ENCODE measurements around the gene STAC3.

STAC3 gene

DNA sequence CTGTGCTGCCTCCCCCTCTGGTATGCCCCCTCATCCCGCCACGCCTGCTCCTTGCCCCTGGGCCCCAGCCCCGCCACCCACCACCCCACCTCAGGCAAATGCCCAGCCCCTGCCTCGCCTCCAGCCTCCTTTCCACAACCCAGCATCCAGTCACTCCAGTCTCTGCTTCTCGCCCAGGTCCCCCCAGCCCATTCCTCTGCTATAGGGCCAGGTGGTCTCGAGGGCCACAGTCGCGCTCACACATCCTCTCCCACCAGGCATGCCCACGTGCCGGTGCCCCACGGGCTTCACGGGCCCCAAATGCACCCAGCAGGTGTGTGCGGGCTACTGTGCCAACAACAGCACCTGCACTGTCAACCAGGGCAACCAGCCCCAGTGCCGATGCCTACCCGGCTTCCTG is 40.5 kb downstream of the STAC3 start:
- no peak for DNase-seq

DNA sequence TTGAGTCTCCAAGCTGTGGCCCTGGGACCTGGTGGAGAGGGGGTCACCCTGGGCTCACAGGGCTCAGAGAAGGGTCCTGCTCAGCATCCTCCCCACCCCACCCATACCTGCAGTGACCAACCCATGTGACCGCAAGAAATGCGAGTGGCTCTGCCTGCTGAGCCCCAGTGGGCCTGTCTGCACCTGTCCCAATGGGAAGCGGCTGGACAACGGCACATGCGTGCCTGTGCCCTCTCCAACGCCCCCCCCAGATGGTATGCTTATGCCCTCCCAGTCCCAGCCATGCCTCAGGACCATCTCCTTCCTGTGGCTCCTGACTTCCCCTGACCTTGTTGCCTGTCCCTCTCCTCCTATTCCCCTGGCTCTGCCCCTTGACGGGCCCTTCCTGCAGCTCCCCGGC is 41.1 kb downstream of the STAC3 start:
- no peak for DNase-seq

DNA sequence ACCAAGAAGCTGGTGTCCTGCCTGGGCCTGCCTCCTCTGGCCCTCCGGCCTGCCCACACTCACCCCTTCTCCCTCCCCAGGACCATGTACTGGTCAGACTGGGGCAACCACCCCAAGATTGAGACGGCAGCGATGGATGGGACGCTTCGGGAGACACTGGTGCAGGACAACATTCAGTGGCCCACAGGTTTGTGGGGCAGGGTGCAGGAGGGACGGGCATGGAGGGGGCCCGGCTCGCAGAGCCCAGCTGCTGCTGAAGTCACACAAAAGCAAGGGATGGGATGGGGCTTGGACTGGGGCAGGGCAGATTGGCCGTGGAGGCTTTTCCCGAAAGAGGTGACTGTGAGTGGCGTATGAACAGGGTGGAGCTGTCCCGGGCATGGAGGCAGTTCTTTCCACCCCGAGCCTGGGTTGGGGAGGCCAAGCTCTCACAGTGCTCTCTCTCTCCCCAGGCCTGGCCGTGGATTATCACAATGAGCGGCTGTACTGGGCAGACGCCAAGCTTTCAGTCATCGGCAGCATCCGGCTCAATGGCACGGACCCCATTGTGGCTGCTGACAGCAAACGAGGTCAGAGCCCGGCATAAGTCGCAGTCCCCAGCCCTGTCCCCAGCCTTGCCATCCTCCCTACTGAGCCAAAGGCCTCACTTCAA is 42.2 kb downstream of the STAC3 start:
- no peak for DNase-seq

DNA sequence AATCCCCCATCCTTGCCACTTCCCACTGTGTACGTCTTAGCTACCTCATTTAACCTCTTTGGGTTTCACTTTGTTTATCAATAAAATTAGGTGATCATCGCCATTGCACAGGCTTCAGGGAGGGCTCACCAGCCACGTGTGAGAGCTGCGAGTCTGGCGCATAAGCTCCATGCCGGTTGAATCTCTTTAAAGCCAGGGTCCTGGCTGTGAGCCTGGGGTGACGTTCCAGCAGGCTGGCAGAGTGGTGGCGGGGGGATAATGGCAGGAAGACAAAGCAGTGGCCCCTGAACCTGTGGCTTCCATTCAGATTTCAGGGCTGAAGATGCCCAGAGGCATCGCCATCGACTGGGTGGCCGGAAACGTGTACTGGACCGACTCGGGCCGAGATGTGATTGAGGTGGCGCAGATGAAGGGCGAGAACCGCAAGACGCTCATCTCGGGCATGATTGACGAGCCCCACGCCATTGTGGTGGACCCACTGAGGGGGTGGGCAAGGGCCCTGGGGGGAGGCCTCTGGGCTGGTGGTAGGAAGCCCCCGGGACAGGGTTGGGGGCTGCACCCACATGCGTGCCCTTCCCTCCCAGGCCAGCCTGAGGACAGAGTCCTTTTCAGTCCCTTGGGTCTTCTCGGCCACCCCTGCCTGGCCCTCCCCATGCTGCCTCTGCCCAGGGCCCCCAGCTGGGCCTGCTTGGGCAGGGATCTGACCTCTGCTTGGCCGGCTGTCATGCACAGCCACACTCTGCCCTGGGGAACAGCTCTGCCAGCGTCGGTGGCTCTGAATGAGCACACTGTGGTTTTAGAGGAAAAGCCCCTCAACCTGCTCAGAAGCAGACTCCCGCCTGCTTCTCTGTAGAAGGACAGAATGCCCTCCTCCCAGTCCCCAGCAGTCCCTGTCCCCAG is 43.0 kb downstream of the STAC3 start:
- DNase-seq, result no peak

DNA sequence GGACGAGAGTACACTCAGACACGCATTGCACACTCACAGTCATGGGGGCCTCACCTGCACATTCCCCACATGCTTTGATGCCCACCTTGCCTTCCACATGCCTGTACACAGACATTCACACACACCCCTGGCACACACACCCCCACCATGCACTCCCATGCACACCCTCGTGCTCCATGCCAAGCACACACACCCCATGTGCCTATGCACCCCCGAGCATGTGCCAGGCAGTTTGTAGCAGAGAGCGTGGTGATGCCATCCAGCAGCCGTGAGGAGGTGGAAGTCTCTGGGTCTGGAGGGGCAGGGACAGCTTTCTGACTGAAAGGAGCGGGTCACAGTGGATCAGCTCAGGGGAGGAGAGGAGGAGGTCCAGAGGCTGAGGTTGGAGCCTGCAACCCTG is 45.1 kb downstream of the STAC3 start:
- DNase-seq, result no peak

DNA sequence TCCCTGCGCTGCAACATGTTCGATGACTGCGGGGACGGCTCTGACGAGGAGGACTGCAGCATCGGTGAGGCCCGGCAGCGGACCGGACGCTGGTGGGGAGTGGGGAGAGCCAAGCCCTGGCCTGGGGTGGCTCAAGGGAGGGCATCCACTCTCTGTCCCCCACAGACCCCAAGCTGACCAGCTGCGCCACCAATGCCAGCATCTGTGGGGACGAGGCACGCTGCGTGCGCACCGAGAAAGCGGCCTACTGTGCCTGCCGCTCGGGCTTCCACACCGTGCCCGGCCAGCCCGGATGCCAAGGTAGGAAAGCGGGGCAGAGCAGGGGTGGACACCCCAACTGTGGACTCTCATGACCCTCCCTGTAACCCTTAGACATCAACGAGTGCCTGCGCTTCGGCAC is 45.8 kb downstream of the STAC3 start:
- DNase-seq, result no peak

DNA sequence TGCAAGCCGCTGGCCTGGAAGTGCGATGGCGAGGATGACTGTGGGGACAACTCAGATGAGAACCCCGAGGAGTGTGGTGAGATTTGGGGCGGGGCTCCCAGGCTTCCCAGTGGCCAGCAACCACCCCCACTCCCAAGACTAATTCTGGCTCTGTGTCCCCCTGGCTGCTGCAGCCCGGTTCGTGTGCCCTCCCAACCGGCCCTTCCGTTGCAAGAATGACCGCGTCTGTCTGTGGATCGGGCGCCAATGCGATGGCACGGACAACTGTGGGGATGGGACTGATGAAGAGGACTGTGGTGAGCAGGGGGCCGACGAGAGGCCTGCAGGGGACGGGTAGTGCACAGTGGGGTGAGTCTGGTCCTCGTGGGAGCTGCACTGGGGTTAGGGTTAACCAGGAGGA is 46.5 kb downstream of the STAC3 start:
- no peak for DNase-seq

DNA sequence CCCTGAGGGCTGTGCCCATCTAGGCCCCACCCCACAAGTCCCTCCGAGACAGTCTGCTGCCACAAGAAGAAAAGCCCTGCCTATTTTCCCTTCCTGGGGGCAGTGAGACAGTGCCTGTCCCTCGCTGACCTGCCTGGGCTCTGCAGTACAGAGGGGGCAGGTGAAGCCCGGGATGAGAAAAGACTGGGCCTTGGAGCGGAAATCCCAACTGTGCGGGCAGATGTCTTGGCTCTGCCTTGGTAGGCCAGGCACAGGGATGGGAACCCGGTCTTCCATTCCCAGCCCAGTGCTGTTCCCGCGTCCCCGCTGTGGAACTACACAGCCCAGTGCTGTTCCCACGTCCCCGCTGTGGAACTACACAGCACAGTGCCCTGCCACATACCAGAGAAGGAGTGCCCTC is 47.2 kb downstream of the STAC3 start:
- no peak for DNase-seq

DNA sequence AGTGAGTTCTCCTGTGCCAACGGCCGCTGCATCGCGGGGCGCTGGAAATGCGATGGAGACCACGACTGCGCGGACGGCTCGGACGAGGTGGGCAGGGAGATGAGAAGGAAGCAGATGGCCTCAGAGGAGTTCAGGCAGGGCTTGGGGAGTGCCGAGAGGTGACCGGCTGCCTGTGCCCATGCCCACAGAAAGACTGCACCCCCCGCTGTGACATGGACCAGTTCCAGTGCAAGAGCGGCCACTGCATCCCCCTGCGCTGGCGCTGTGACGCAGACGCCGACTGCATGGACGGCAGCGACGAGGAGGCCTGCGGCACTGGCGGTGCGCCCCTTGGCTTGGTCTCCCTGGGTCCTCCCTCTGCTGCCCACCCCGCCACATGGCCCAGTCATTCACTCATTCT is 47.8 kb downstream of the STAC3 start:
- no peak for DNase-seq

DNA sequence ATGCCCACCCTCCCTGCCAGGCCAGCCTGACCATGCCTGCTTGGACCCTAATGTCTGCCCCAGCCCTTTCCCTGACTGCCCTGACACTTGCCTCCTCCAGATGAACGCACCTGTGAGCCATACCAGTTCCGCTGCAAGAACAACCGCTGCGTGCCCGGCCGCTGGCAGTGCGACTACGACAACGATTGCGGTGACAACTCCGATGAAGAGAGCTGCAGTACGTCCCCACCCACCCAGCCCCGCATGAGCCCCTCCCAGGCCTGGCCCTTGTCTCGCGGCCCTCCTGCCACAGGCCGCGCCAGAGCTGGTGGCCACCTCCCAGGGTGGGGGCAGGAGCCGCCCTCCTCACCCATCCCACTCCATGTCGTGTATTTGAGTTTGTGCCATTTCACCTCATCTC is 48.7 kb downstream of the STAC3 start:
- DNase-seq, result no peak

DNA sequence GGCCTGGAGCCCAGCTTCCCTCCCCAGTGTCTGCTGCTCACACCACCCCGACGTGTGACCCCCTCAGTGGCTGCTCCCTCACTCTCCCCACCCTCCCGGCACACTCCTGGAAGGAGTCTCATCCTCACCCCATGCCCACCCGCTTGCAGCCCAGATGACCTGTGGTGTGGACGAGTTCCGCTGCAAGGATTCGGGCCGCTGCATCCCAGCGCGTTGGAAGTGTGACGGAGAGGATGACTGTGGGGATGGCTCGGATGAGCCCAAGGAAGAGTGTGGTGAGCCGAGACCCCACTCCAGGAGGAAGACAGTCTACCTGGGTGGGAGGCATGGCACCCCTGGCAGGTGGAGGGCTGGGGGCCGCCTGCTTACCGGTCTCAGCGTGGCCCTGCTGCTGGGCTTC is 49.4 kb downstream of the STAC3 start:
- no peak for DNase-seq

DNA sequence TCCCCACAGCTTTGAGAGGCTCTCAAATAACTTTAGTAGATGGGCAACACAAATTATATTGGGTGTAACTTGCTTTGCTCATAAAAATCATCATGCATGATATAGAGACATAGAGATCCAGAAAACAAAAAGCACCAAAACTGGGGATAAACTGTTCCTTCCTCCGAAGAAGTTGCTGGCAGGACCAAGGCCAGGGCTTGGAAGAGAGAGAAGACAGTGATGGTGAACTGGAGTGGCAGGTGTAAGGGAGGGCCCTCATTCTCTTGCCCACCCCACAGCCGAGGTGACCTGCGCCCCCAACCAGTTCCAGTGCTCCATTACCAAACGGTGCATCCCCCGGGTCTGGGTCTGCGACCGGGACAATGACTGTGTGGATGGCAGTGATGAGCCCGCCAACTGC is 49.8 kb downstream of the STAC3 start:
- DNase-seq, result no peak

DNA sequence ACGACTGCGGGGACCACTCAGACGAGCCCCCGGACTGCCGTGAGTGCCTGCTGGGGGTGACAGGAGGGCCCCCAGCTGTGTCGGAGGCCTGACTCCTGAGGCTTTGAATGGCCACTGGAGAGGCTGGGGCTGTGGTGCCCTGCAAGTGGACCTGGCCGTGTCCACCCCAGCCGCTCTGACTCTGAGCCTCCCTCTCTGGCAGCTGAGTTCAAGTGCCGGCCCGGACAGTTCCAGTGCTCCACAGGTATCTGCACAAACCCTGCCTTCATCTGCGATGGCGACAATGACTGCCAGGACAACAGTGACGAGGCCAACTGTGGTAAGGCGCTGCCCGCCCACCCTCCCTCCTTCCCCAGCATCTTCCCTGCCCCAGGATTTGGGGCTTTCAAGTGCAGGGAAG is 50.5 kb downstream of the STAC3 start:
- DNase-seq, result no peak

DNA sequence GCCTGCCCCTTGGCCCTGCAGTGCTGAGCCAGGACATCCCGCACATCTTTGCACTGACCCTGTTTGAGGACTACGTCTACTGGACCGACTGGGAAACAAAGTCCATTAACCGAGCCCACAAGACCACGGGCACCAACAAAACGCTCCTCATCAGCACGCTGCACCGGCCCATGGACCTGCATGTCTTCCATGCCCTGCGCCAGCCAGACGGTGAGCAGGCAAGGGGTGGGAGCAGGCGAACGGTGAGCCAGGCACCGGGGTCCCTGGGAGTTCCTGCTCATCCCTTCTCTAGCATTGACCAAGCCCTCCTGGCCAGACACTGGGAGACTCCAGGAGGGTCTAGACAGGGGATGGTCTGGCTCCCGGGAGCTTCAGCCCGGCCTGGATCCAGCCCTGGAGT is 51.8 kb downstream of the STAC3 start:
- no peak for DNase-seq

DNA sequence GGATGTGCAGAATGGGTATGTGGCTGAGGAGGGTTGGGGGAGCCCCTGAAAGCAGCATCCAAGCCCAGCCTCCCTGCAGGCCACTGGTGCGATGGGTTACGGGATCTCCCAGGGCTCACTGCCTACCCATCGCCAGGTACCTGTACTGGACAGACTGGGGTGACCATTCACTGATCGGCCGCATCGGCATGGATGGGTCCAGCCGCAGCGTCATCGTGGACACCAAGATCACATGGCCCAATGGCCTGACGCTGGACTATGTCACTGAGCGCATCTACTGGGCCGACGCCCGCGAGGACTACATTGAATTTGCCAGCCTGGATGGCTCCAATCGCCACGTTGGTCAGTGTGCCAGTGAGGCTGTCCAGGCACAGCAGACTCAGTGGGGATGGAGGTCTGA is 52.7 kb downstream of the STAC3 start:
- no peak for DNase-seq

DNA sequence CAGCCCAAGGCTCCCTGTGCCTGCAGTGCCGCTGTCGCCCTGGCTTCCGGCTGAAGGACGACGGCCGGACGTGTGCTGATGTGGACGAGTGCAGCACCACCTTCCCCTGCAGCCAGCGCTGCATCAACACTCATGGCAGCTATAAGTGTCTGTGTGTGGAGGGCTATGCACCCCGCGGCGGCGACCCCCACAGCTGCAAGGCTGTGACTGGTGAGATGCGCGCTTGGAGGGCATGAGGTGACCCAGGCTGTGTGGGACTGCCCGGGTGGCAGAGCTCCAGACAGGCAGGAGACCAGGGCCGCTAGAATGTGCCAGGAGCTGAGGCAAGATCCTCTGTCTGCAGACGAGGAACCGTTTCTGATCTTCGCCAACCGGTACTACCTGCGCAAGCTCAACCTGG is 54.0 kb downstream of the STAC3 start:
- no peak for DNase-seq

DNA sequence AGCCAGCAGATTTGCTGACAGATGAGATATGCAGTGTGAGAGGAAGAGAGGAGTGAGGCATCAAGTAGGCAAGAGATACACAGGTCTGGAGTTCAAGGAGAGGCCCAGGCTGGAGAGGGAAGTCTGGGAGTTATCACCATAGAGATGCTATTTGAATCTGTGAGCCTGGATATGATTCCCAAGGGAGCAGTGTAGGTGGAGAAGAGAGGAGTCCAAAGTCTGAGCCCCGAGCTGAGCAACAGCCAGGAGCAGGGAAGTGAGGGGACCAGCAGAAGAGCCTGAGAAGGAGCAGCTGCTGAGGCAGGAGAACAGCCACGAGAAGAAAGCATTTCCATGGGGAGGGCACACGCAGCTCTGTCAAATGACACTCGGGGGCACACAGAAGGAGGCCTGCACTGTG is 54.5 kb downstream of the STAC3 start:
- peak; percentile 35 for DNase-seq

DNA sequence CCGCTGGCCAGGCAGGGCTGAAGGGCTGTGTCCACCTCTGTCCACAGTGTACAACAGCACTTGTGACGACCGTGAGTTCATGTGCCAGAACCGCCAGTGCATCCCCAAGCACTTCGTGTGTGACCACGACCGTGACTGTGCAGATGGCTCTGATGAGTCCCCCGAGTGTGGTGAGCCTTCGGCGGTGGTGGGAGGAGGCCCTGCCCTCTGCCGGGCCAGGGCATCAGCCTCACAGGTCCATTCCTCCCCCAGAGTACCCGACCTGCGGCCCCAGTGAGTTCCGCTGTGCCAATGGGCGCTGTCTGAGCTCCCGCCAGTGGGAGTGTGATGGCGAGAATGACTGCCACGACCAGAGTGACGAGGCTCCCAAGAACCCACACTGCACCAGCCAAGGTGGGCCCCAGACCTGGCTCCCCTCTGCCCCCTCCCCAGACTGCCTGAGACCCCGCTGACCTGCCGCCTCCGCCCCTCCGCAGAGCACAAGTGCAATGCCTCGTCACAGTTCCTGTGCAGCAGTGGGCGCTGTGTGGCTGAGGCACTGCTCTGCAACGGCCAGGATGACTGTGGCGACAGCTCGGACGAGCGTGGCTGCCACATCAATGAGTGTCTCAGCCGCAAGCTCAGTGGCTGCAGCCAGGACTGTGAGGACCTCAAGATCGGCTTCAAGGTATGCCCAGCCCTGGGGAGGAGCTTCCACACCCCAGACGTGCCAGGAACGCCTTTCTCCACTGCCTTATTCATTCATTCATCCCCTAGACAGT is 55.2 kb downstream of the STAC3 start:
- no peak for DNase-seq

DNA sequence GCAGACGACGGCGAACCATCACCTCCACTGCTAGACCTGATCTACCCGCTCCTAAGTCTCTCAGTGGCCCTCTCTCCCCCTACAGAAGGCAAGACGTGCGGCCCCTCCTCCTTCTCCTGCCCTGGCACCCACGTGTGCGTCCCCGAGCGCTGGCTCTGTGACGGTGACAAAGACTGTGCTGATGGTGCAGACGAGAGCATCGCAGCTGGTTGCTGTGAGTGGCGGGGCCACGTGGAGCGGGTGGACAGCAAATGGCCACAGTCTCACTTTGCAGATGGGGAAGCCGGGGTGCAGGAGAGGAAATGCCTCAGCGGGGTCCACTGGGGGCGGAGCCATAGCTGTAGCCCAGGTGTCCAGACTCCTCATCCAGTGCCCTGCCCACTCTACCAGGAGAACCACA is 55.8 kb downstream of the STAC3 start:
- no peak for DNase-seq

DNA sequence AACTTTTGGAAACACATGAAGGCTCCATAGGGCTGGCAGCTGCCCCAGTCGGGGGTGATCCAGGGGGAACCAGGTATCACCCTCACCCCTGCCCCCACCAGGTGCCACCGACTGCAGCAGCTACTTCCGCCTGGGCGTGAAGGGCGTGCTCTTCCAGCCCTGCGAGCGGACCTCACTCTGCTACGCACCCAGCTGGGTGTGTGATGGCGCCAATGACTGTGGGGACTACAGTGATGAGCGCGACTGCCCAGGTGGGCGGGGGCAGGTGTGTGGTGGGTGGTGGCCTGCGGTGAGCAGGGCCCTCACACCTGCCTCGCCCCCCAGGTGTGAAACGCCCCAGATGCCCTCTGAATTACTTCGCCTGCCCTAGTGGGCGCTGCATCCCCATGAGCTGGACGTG is 56.7 kb downstream of the STAC3 start:
- no peak for DNase-seq

DNA sequence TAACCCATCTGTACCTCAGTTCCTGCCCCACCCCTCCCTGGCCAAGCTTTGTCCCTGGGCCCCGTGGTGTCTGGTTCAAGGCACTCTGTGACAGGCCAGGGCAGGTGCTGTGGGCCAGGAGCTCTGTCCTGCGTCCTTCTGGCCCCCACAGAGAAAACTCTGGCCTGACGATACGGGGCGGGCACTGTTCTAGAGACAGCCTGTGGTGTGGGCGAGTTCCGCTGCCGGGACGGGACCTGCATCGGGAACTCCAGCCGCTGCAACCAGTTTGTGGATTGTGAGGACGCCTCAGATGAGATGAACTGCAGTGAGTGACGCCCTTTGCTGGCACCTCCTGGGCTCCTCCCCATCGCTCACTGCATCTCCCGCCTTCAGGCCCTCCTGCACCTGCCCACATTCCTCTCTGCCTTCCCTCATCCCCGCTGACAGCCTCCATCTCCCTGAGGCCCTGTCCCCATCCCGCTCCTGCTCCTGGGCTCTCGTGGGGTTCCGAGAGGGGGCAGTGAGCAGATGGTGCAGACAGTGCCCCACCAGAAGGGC is 57.2 kb downstream of the STAC3 start:
- no peak for DNase-seq
